Left ventricle myocardium inferior (tissue), 1 donor: ENCODE results near the gene MED4. TPM values are rescaled to one million over a fixed set of nuclear protein-coding genes. Genes with fewer than 3 reads are reported as not detected.

ENCODE experiments used
- DNase-seq: peaks from one replicate; pipeline ENCODE4 v3.0.0-alpha.2; 2020
- H3K27ac ChIP-seq: fragments of 200-600 bp; replicated peaks from 2 replicates; pipeline ENCODE4 v1.8.0; 2021
- H3K27me3 ChIP-seq: fragments of 200-600 bp; 2 replicates; pipeline ENCODE4 v1.8.0; 2021; ENCODE audit warnings: low read depth
- H3K36me3 ChIP-seq: fragments of 200-600 bp; 2 replicates; pipeline ENCODE4 v1.8.0; 2021
- H3K4me1 ChIP-seq: fragments of 200-600 bp; 2 replicates; pipeline ENCODE4 v1.8.0; 2021
- H3K4me3 ChIP-seq: fragments of 200-600 bp; 2 replicates; pipeline ENCODE4 v1.8.0; 2021; ENCODE audit warnings: mild to moderate bottlenecking, moderate library complexity
- H3K9me3 ChIP-seq: fragments of 200-600 bp; replicated peaks from 2 replicates; pipeline ENCODE4 v1.8.0; 2021
- intact Hi-C: fragments of 100-400 bp; cut with micrococcal nuclease; formaldehyde crosslinking; loops from one replicate; pipeline ENCODE4 v1.11.0; 2022
- total RNA-seq: library from RNA; stranded (reverse); fragmentation: NEBNext Ultra II Directional; extraction: Animal tissue kit (Norgen Biotek cat#: 25700); gene quantifications from one replicate; pipeline ENCODE4 v1.2.1, GENCODE V29; 2021
- TF ChIP-seq, protein P1 (sequence below): fragments of 200-600 bp; IDR thresholded peaks from 2 replicates; pipeline ENCODE4 v1.8.0; 2021; ENCODE audit warnings: antibody characterized with exemption, mild to moderate bottlenecking, borderline replicate concordance
- donor health status: DM: no; HTN: yes; CAD: no; lungs with severe emphysema.

MED4 gene
- total RNA-seq, 1 donor from 2014 or later: 39.4 TPM

DNA sequence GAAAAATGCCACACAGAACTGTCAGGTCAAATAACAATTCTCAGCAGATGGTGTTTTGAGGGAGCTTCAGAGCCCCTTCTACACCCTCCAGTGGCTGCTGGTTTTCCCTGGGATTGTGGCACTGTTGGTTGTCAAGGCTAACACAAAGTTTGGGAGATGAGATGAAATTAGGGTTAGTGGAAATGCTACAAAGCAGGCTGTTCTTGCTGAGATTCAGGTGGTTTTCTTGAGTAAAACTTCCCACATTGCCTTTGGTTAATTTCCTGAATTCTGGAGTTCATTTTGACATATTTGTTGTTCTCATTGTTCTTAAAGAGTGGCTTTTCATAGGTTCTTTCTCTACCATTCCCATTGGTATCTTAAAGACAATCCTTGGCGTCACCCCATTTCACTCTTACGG is 22.1 kb downstream of the MED4 start:
- no peaks in the 10 kb centered on the region for H3K4me1 ChIP-seq
- H3K4me3 ChIP-seq: no peak overlapping the region
- DNase-seq: no peak
- peaks cover 100% of the 10 kb centered on the region for H3K36me3 ChIP-seq
- TF ChIP-seq, protein P1, sequence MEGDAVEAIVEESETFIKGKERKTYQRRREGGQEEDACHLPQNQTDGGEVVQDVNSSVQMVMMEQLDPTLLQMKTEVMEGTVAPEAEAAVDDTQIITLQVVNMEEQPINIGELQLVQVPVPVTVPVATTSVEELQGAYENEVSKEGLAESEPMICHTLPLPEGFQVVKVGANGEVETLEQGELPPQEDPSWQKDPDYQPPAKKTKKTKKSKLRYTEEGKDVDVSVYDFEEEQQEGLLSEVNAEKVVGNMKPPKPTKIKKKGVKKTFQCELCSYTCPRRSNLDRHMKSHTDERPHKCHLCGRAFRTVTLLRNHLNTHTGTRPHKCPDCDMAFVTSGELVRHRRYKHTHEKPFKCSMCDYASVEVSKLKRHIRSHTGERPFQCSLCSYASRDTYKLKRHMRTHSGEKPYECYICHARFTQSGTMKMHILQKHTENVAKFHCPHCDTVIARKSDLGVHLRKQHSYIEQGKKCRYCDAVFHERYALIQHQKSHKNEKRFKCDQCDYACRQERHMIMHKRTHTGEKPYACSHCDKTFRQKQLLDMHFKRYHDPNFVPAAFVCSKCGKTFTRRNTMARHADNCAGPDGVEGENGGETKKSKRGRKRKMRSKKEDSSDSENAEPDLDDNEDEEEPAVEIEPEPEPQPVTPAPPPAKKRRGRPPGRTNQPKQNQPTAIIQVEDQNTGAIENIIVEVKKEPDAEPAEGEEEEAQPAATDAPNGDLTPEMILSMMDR: no peak
- H3K27me3 ChIP-seq: no peaks in the 10 kb centered on the region
- peaks cover 45% of the 10 kb centered on the region for H3K9me3 ChIP-seq
- no peak overlapping the region for H3K27ac ChIP-seq
- intact Hi-C loops: no loop called here

DNA sequence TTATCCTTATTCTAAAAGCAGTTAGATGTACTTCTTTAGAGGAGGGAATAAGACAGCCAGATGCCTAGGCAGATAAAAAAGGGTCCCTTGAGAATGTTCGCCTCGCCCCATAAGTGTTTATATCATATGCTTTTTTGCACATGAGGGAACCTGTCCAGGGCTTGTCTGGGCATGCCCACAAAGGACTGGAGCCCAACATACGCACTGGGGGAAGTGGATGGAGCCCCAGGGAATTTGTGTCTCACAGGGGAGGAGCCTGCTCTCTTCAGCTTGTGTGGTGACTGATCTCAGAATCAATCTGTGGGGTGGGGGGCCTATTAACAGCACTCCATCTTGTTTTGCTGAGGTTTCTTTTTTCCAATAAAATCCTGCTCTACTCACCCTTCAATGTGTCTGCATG is 22.6 kb downstream of the MED4 start:
- TF ChIP-seq, protein P1: no peak
- Histone ChIP-seq H3K27me3 (no peaks in the 10 kb centered on the region), H3K4me3 (no peak overlapping the region), H3K27ac (no peak overlapping the region), H3K36me3 (peaks cover 100% of the 10 kb centered on the region), H3K9me3 (peaks cover 49% of the 10 kb centered on the region), H3K4me1 (no peaks in the 10 kb centered on the region)
- no peak for DNase-seq
- intact Hi-C loops: no loop called here

DNA sequence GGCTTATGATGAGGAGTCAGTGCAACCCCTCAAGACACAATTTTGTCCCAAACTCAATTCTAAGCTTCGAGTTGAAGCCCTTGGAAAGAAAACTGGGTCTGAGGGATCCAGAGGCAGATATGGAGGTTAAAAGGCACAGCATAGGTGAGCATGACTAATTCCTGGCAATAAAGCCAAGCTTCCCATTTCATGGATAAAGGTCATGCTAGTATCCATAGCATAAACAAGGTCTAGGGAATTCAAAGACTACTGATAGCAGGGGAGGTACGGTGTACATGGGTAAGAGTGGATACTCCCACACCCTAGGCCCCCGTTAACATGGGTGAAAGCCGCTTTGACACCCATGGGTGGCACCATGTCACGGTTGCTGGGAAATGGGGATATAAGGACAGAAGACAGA is 24.0 kb downstream of the MED4 start:
- H3K4me1 ChIP-seq: no peaks in the 10 kb centered on the region
- H3K4me3 ChIP-seq: no peak overlapping the region
- peaks cover 100% of the 10 kb centered on the region for H3K36me3 ChIP-seq
- TF ChIP-seq, protein P1: no peak
- H3K27me3 ChIP-seq: no peaks in the 10 kb centered on the region
- no peak for DNase-seq
- intact Hi-C loops: no loop called here
- peaks cover 55% of the 10 kb centered on the region for H3K9me3 ChIP-seq
- no peak overlapping the region for H3K27ac ChIP-seq

DNA sequence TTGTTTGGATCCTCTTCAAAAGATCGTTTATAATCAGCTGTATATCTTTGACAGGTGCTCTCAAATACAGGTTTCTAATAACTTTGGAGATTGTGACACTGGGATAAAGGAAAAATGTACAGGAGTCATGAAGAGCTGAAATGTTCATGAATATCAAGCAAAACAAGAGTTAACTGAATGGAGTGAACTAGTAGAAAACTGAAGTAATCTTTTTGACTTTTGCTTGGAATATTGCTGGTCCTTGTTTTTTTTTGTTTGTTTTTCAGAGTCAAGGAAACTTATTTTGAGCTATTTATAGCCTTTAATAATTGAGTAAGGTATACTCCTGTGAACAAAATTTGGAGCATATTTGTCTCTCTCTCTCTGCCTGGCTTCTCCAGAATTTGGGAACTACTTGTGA is 25.3 kb downstream of the MED4 start:
- H3K27ac ChIP-seq: no peak overlapping the region
- no peak for DNase-seq
- no peak overlapping the region for H3K4me3 ChIP-seq
- TF ChIP-seq, protein P1: no peak
- peaks cover 55% of the 10 kb centered on the region for H3K9me3 ChIP-seq
- H3K27me3 ChIP-seq: no peaks in the 10 kb centered on the region
- peaks cover 92% of the 10 kb centered on the region for H3K36me3 ChIP-seq
- intact Hi-C loops: no loop called here
- H3K4me1 ChIP-seq: no peaks in the 10 kb centered on the region

DNA sequence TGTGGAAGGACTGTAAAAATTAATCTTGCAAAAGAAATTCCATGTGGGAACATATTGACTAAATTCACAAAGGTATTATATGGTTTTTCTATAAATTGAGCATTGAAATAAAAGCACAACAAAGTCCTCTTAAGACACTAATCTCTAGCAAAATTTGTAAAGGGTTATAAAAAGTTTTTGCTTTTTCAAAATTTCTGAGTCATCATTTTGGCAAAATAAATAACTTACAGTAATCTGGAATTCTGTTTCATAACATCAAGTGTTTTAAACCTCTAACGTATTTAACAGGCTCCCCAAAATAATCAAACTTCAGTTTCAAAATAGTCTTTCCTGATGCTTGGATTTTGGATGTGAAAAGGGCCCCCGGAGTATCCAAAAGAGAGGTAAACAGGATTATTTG is 26.0 kb downstream of the MED4 start:
- no peak overlapping the region for H3K27ac ChIP-seq
- H3K27me3 ChIP-seq: no peaks in the 10 kb centered on the region
- intact Hi-C loops: no loop called here
- DNase-seq: no peak
- TF ChIP-seq, protein P1: no peak
- peaks cover 85% of the 10 kb centered on the region for H3K36me3 ChIP-seq
- H3K9me3 ChIP-seq: peaks cover 55% of the 10 kb centered on the region
- H3K4me1 ChIP-seq: no peaks in the 10 kb centered on the region
- H3K4me3 ChIP-seq: no peak overlapping the region

DNA sequence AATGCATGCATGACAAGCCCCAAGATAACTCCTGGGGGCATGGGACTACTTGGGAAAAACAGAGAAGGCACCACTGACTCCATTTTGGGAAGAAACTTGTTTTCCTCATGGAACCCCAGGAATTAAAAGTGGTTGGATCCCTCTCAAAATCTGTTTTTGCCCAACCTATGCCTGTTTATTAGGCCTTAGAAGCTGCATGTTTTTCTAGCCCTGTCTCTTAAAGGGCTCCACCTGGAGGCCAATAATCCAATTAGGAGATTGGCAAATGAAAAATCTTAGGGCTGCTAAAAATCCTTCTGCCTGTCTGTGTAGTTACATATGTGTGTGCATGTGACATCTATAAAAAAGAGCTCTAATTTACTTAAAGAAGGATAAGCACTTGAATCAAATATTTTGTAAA is 26.9 kb downstream of the MED4 start:
- Histone ChIP-seq H3K27me3 (no peaks in the 10 kb centered on the region), H3K4me3 (no peak overlapping the region), H3K4me1 (no peaks in the 10 kb centered on the region), H3K36me3 (peaks cover 76% of the 10 kb centered on the region), H3K27ac (no peak overlapping the region), H3K9me3 (peaks cover 55% of the 10 kb centered on the region)
- intact Hi-C loops: no loop called here
- no peak for DNase-seq
- TF ChIP-seq, protein P1: peak; percentile 15
